ENCODE data around the gene SURF1.
A peak's percentile ranks its signal among the peaks of the same experiment; 100 is the strongest.
"Not testable (repeated sequence)": the region's sequence is repeated elsewhere in the genome, so short reads cannot be mapped to it uniquely, and the experiment has no call there.

SURF1 gene

DNA sequence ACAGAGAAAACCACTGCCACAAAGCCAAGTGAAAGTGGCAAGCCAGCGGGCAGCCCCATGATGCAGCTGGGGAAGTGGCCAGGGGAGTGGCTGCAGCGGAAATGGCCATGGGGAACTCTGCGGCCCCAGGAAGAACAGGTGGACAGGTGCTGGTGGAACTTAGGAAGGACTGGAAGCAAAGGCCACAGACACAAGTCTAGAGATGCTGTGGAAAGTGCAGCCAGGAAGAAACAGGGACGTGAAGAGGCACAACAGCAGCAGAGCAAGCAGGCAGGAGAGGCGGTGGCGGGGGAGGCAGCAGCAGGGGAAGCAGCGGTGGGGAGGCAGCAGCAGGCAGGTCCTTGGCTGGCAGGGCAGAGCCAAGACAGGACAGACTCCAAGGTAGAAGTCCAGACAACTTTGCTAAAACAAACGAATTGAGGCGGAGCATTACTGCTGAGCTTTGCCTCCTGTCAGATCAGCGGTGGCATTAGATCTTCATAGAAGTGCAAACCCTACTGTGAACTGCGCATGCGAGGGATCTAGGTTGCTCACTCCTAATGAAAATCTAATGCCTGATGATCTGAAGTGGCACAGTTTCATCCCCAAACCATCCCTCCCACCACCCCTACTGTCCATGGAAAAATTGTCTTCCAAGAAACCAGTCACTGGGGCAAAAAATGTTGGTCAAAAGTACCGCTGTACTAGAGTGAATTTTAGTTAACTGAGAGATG lies 32.1 kb downstream of the SURF1 start:
- Histone ChIP-seq H3K36me3 (no peaks in the 10 kb centered on the region), H3K4me3 (no peak overlapping the region), H3K27me3 (no peaks in the 10 kb centered on the region), H3K4me1 (no peaks in the 10 kb centered on the region), H3K27ac (no peak overlapping the region), H3K9me3 (no peaks in the 10 kb centered on the region)
- TF ChIP-seq, protein P1, sequence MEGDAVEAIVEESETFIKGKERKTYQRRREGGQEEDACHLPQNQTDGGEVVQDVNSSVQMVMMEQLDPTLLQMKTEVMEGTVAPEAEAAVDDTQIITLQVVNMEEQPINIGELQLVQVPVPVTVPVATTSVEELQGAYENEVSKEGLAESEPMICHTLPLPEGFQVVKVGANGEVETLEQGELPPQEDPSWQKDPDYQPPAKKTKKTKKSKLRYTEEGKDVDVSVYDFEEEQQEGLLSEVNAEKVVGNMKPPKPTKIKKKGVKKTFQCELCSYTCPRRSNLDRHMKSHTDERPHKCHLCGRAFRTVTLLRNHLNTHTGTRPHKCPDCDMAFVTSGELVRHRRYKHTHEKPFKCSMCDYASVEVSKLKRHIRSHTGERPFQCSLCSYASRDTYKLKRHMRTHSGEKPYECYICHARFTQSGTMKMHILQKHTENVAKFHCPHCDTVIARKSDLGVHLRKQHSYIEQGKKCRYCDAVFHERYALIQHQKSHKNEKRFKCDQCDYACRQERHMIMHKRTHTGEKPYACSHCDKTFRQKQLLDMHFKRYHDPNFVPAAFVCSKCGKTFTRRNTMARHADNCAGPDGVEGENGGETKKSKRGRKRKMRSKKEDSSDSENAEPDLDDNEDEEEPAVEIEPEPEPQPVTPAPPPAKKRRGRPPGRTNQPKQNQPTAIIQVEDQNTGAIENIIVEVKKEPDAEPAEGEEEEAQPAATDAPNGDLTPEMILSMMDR (IDR thresholded peaks at IDR 0.05): no peak
- DNase-seq: peak in 1 of 2 donors; percentile 48
- intact Hi-C loops (cut with DNase I; ENCODE audit: low total_unique reads): loop anchor here (10.0 kb wide), 1 partner anchor 139 kb away; no protein-coding TSS in a partner anchor

DNA sequence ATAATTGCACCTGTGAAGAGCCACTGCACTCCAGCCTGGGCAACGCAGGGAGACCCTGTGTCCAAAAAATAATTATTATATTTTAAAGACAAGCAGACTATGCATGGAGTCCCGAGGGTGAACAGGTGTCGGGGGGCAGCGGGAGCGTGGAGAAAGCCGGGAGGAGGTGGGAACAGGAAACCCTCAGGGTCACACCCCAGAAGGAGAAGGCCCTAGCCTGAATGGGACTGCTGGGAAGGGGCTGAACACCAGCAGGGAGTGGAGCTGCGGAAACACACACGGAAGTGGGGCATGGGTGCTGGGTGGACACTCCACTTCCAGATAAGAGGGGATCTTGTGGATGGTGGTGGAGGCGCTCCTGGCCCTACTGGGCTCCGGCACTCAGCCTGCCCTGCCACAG lies 33.1 kb downstream of the SURF1 start:
- intact Hi-C loops (cut with DNase I; ENCODE audit: low total_unique reads): loop anchor here (10.0 kb wide), 1 partner anchor 138 kb away; no protein-coding TSS in a partner anchor
- peak in 1 of 2 donors; percentile 39 for DNase-seq
- no peaks in the 10 kb centered on the region for H3K27me3 ChIP-seq

DNA sequence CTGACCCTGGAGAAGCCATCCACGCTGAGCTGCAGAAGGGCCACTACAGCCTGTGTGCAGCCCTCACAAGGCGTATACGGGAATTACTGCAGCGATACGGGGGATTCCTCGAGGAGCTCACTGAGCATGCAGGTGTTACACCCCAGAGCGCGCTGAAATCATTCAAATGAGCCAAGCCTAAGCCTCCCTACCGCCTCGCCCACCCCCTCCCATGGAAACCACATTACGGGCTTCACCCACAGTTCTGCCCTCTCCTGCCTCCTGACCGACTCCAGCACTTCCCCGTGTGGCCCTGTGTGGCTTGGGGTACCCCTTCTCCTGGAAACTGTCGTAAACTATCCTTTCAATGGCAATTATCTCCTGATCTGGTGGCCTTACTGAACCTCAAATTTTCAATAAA lies 33.6 kb downstream of the SURF1 start:
- DNase-seq: peak in 1 of 2 donors; percentile 47
- TF ChIP-seq, protein P1 (IDR thresholded peaks at IDR 0.05): no peak
- Histone ChIP-seq H3K9me3 (no peaks in the 10 kb centered on the region), H3K27ac (no peak overlapping the region), H3K27me3 (no peaks in the 10 kb centered on the region), H3K4me1 (no peaks in the 10 kb centered on the region), H3K4me3 (no peak overlapping the region), H3K36me3 (no peaks in the 10 kb centered on the region)
- intact Hi-C loops (cut with DNase I; ENCODE audit: low total_unique reads): loop anchor here (10.0 kb wide), 1 partner anchor 138 kb away; no protein-coding TSS in a partner anchor

More for the DNA sequence above, 33.1 kb downstream of the SURF1 start:
- Histone ChIP-seq H3K4me3 (no peak overlapping the region), H3K9me3 (no peaks in the 10 kb centered on the region), H3K4me1 (no peaks in the 10 kb centered on the region), H3K27ac (no peak overlapping the region), H3K36me3 (no peaks in the 10 kb centered on the region)
- TF ChIP-seq, protein P1 (IDR thresholded peaks at IDR 0.05): no peak

DNA sequence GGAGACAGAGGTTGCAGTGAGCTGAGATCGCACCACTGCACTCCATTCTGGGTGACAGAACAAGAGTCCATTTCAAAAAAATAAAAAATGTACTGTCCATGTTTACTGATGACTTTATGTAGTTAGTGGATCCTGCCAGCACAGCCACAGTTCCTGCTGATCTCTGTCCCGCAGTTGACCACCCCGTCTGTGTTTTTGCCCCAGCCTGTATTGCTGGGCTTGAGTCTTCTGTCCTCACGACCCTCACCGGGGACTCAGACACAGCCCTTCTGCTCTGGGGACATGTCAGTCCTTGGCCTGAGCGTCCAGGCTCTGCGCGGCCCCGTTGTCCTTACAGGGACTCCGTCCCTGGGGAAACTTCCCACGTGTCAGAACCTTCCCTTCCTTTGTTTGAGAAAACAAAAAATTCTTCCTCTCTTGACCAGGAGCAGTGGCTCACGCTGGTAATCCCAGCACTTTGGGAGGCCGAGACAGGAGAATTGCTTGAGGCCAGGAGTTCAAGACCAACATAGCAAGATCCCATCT lies 34.8 kb downstream of the SURF1 start:
- Histone ChIP-seq H3K4me3 (no peak overlapping the region), H3K27me3 (no peaks in the 10 kb centered on the region), H3K9me3 (no peaks in the 10 kb centered on the region), H3K36me3 (no peaks in the 10 kb centered on the region), H3K4me1 (no peaks in the 10 kb centered on the region), H3K27ac (no peak overlapping the region)
- TF ChIP-seq, protein P1 (IDR thresholded peaks at IDR 0.05): no peak
- intact Hi-C loops (cut with DNase I; ENCODE audit: low total_unique reads): loop anchor here (10.0 kb wide), 1 partner anchor 137 kb away; no protein-coding TSS in a partner anchor
- DNase-seq: peak in 1 of 2 donors; percentile 28

DNA sequence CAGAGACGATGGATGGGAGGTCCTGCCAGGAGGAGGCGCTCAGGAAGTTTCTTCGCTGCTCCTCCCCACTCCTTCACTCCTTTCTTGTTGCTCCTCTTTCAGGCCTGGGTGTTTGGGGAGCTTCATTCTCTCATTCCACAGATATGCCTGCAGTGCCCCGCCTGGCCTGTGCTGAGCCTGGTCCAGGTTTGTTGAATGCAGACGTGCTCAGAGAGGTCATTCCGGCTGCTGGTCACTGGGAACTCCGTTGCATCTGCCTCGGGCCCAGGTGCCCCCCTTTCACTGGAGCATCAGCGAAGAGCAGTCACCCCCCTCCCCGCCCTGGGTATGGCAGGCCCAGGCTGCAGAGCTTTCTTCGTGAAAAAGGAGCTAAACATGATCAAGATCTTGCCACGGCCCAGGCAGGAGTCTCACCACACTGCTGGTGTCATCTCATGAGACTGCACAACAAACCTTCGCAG lies 35.8 kb downstream of the SURF1 start:
- H3K36me3 ChIP-seq: no peaks in the 10 kb centered on the region
- intact Hi-C loops (cut with DNase I; ENCODE audit: low total_unique reads): loop anchor here (10.0 kb wide), 1 partner anchor 136 kb away; no protein-coding TSS in a partner anchor
- TF ChIP-seq, protein P1 (IDR thresholded peaks at IDR 0.05): no peak

DNA sequence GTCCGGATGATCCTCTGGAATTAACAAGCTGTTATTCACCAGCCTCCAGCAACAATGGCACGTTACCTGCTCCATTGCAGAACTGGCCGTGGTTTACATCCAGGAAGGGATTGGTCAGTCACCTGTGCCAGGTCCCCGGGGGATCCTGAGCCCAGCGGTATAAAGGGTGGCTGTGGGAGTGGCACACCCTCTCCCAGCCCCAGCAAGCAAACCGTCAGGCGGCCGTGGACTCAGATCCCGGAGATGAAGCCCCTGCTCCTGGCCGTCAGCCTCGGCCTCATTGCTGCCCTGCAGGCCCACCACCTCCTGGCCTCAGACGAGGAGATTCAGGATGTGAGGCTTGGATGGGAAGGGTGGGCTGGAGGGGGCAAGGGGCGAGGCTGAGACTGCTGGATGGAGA lies 38.7 kb downstream of the SURF1 start:
- intact Hi-C loops (cut with DNase I; ENCODE audit: low total_unique reads); H3K4me1 ChIP-seq; H3K9me3 ChIP-seq; H3K27ac ChIP-seq; H3K36me3 ChIP-seq; H3K27me3 ChIP-seq; H3K4me3 ChIP-seq: not testable (repeated sequence)
- DNase-seq: peak in 1 of 2 donors; percentile 44

More for the DNA sequence above, 35.8 kb downstream of the SURF1 start:
- Histone ChIP-seq H3K27me3 (no peaks in the 10 kb centered on the region), H3K27ac (no peak overlapping the region), H3K4me1 (no peaks in the 10 kb centered on the region), H3K4me3 (no peak overlapping the region), H3K9me3 (no peaks in the 10 kb centered on the region)
- no peak for DNase-seq

Measured in tibial artery (tissue), 4 donors.